WI38 (cell line): ENCODE measurements around the gene RERE.

Experiments
- H3K4me3 ChIP-seq: 2 replicates; pipeline ENCODE4 v1.5.1; 2011; ENCODE audit warnings: low read depth, mild to moderate bottlenecking, control low read depth, low read length
- TF ChIP-seq, protein P1 (sequence below): IDR thresholded peaks from 2 replicates; pipeline ENCODE4 v1.5.1; 2012; ENCODE audit warnings: low read depth, mild to moderate bottlenecking, control low read depth, low read length

RERE gene

GRCh38 chr1:8589571-8589970, 227.9 kb downstream of the RERE start:
- TF ChIP-seq, protein P1, sequence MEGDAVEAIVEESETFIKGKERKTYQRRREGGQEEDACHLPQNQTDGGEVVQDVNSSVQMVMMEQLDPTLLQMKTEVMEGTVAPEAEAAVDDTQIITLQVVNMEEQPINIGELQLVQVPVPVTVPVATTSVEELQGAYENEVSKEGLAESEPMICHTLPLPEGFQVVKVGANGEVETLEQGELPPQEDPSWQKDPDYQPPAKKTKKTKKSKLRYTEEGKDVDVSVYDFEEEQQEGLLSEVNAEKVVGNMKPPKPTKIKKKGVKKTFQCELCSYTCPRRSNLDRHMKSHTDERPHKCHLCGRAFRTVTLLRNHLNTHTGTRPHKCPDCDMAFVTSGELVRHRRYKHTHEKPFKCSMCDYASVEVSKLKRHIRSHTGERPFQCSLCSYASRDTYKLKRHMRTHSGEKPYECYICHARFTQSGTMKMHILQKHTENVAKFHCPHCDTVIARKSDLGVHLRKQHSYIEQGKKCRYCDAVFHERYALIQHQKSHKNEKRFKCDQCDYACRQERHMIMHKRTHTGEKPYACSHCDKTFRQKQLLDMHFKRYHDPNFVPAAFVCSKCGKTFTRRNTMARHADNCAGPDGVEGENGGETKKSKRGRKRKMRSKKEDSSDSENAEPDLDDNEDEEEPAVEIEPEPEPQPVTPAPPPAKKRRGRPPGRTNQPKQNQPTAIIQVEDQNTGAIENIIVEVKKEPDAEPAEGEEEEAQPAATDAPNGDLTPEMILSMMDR: no peak
- no peak overlapping the region for H3K4me3 ChIP-seq

DNA sequence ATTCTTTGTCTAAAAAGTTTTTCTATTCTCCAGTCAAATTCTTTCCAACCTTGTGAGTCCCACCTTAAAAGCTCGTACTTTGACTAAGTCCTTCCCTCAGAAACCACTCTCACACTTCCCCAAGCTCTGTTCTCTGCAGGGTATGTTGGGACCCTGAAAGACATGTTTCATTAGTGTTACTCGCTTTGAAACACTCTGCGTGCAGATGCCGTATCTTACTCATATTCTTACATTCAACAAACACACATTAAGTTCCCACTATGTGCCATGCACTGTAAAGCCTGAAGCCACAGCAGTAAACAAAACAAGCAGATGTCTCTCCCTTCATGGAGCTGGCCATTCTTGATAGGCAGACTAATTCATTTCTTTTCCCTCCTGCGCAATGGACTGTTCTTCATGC, 229.7 kb downstream of the RERE start:
- TF ChIP-seq, protein P1: no peak
- H3K4me3 ChIP-seq: no peak overlapping the region

DNA sequence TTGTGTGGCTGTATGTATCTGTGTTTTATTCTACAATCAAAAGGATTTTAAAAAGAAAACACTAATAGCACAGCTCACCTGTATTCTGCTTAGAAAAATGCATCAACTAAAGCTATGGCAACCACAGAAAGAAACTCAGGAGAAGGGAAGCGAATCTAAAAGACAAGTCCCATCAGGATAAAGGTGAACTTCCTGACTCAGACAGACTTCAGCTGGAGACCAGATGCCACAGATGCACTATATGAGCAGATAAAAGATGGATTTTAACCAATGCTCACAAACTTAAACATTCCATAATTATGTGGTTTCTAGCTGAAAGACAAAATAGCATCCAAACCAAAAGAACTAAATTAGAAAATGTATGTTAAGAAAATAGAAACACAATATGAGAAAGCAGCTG, 231.0 kb downstream of the RERE start:
- TF ChIP-seq, protein P1: no peak
- no peak overlapping the region for H3K4me3 ChIP-seq

- TF ChIP-seq, protein P1: no peak
- no peak overlapping the region for H3K4me3 ChIP-seq
These were observed 233.1 kb downstream of the RERE start for GRCh38 chr1:8584316-8584715.

- TF ChIP-seq, protein P1: no peak
- no peak overlapping the region for H3K4me3 ChIP-seq
These were observed 234.4 kb downstream of the RERE start for GRCh38 chr1:8583031-8583430.

DNA sequence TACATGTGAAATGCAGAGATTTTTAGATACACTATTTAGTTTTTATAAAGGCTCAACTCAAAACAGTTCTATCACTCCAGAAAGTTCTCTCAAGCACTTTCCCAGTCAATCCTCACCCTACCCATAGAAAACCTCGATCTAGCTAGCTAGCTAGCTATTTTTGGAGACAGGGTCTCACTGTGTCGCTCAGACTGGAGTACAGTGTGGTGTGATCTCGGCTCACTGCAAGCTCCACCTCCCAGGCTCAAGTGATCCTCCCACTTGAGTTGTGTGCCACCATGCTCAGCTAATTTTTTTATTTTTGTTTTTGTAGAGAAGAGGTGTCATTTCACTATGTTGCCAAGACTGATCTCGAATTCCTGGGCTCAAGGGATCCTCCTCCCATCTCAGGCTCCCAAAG, 236.9 kb downstream of the RERE start:
- TF ChIP-seq, protein P1: no peak
- no peak overlapping the region for H3K4me3 ChIP-seq

- no peak overlapping the region for H3K4me3 ChIP-seq
- TF ChIP-seq, protein P1: no peak
These were observed 238.5 kb downstream of the RERE start for GRCh38 chr1:8578936-8579335.
